K562 (cell line): ENCODE data around the gene ACBD5. TPM values are rescaled to one million over a fixed set of nuclear protein-coding genes. Genes with fewer than 3 reads are reported as not detected.

Experiments used
- ATAC-seq: fragments of 200-7000 bp; cut with Tn5 transposase; 3 replicates; pipeline ENCODE4 v1.9.1; 2020; ENCODE audit warnings: moderate library complexity
- BruUV-seq: library from RNA; stranded (reverse); fragments of 400-500 nt; replicated peaks from 2 replicates; lab custom pipeline; 2021; lab: Mats Ljungman, UMichigan
- CTCF ChIA-PET: fragments of 300-600 bp; formaldehyde crosslinking; extraction: SDS; loops from one replicate; lab custom pipeline; 2021; ENCODE audit warnings: low intra/inter-chr PET ratio; lab: Yijun Ruan, JAX
- POLR2A ChIA-PET: fragments of 300-600, 350-650 bp; sonication (Branson Sonifier 250); formaldehyde crosslinking; extraction: SDS; loops from one replicate; lab custom pipeline; 2021; ENCODE audit warnings: antibody characterized with exemption, inconsistent platforms; lab: Yijun Ruan, JAX
- DNase-seq, 4 experiments: peaks; one replicate each; pipeline versions ENCODE4 v3.0.0 to v3.0.0-alpha.2; 2011 to 2018; ENCODE audit warnings: low spot score in 3 of 4, mixed read lengths in 3 of 4; ENCODE audit errors: extremely low read depth in 1 of 4
- FAIRE-seq: peaks from 2 replicates; lab custom pipeline; 2011; peaks lifted over from hg19 to GRCh38; lab: Jason Lieb, UNC
- H2AFZ ChIP-seq: 2 replicates; pipeline ENCODE4 v1.6.0; 2011; ENCODE audit warnings: low read depth, low read length, control low read depth, inconsistent platforms
- H3K27ac ChIP-seq: fragments of 200-600 bp; 3 replicates; pipeline ENCODE4 v1.8.0; 2011; ENCODE audit warnings: low read depth, mild to moderate bottlenecking, control low read depth, inconsistent platforms, low read length, moderate library complexity, mixed read lengths; ENCODE audit errors: extremely low read depth
- H3K27me3 ChIP-seq, 2 experiments: fragments of 300-600 bp in 1 of 2; 2 replicates in 1 of 2; 3 replicates in 1 of 2; pipeline versions ENCODE4 v1.6.0 to v1.8.0; 2011; ENCODE audit warnings: inconsistent platforms in 2 of 2, low read length in 2 of 2, mild to moderate bottlenecking in 1 of 2, mixed read lengths in 1 of 2, moderate library complexity in 1 of 2; ENCODE audit not compliant: control insufficient read depth in 2 of 2, insufficient read depth in 2 of 2
- H3K36me3 ChIP-seq: fragments of 300-600 bp; 3 replicates; pipeline ENCODE4 v1.8.0; 2011; ENCODE audit warnings: mild to moderate bottlenecking, low read length, inconsistent platforms; ENCODE audit not compliant: control insufficient read depth, insufficient read depth
- H3K4me1 ChIP-seq, 2 experiments: fragments of 200-600 bp in 1 of 2; replicated peaks in 1 of 2; 2 replicates in 1 of 2; 3 replicates in 1 of 2; pipeline versions ENCODE4 v1.5.1 to v1.8.0; 2011; ENCODE audit warnings: inconsistent platforms in 2 of 2, low read length in 2 of 2, mild to moderate bottlenecking in 1 of 2, mixed read lengths in 1 of 2, moderate library complexity in 1 of 2; ENCODE audit not compliant: control insufficient read depth in 2 of 2, insufficient read depth in 2 of 2
- H3K4me2 ChIP-seq: 2 replicates; pipeline ENCODE4 v1.6.1; 2011; ENCODE audit warnings: low read length, control low read depth, inconsistent platforms, mixed read lengths; ENCODE audit not compliant: insufficient read depth
- H3K4me3 ChIP-seq: fragments of 200-600 bp; sonication (generic), shearing (Covaris generic); 2 replicates; pipeline ENCODE4 v1.5.1; 2016; ENCODE audit warnings: control low read depth, inconsistent platforms
- H3K79me2 ChIP-seq: fragments of 200-600 bp; 3 replicates; pipeline ENCODE4 v1.8.0; 2011; ENCODE audit warnings: low read length, inconsistent platforms; ENCODE audit not compliant: control insufficient read depth, insufficient read depth
- H3K9ac ChIP-seq, 2 experiments: 2 replicates each; pipeline versions ENCODE4 v1.6.0 to v1.6.1; 2011; ENCODE audit warnings: low read depth in 2 of 2, low read length in 2 of 2, control low read depth in 1 of 2, inconsistent platforms in 1 of 2, mild to moderate bottlenecking in 1 of 2, mixed read lengths in 1 of 2; ENCODE audit not compliant: insufficient read depth in 1 of 2
- H3K9me1 ChIP-seq: one replicate; pipeline ENCODE4 v1.6.0; 2011; ENCODE audit warnings: inconsistent platforms, mild to moderate bottlenecking, low read length, moderate library complexity; ENCODE audit not compliant: control insufficient read depth, insufficient read depth
- H3K9me3 ChIP-seq: replicated peaks from 2 replicates; pipeline ENCODE4 v1.5.1; 2011; ENCODE audit warnings: low read depth, low read length, inconsistent platforms; ENCODE audit not compliant: control insufficient read depth, insufficient read depth
- H4K20me1 ChIP-seq: replicated peaks from 2 replicates; pipeline ENCODE4 v1.6.1; 2011; ENCODE audit warnings: low read length, inconsistent platforms, mixed read lengths; ENCODE audit not compliant: control insufficient read depth, insufficient read depth
- MTA1 ChIP-seq: fragments of 450-650 bp; IDR thresholded peaks from 2 replicates; pipeline ENCODE4 v1.6.1; 2017; ENCODE audit warnings: borderline replicate concordance
- WGBS: fragments of 100-300 bp; shearing (Covaris generic); methylation state at CpG from one replicate; pipeline ENCODE4 v1.1.6; 2016; ENCODE audit warnings: low coverage, mixed read lengths; ENCODE audit not compliant: insufficient coverage; ENCODE audit errors: missing lambda C conversion rate; 5-methylcytosine and 5-hydroxymethylcytosine counted together
- in situ Hi-C: fragments of 300-500 bp; cut with MboI; formaldehyde crosslinking; loops from 4 replicates; pipeline ENCODE4 v1.15.0; 2018; ENCODE audit warnings: inconsistent platforms, mixed read lengths
- intact Hi-C: fragments of 100-400 bp; cut with micrococcal nuclease; formaldehyde crosslinking; loops from 2 replicates; pipeline ENCODE4 v1.14.2; 2022
- polyA plus RNA-seq, 8 experiments: library from polyadenylated mRNA; depleted of rRNA in 4 of 8; stranded (reverse) in 5 of 8; unstranded in 3 of 8; fragments of >200 nt; fragmentation: Nextera tagmentation in 2 of 8; fragmentation: Illumina TruSeq in 1 of 8; extraction: Ambion mirVana in 2 of 8; extraction: Trizol in 1 of 8; gene quantifications; 2 replicates each; pipeline versions ENCODE4 v1.2.1 to v1.2.3, GENCODE V29; 2011 to 2014; ENCODE audit warnings: inconsistent platforms in 1 of 8, missing spikeins in 1 of 8
- total RNA-seq, 7 experiments: library from RNA; depleted of rRNA in 6 of 7; stranded (reverse); fragments of >200 nt in 6 of 7; fragmentation: Illumina TruSeq in 2 of 7; extraction: Trizol in 2 of 7; gene quantifications; 2 replicates each; pipeline versions ENCODE4 v1.2.1 to v1.2.3, GENCODE V29; 2011 to 2021; ENCODE audit warnings: low replicate concordance in 1 of 7
- TF ChIP-seq, protein P1 (sequence below): fragments of 250-450 bp; sonication (Bioruptor Pico); IDR thresholded peaks from 2 replicates; pipeline ENCODE4 v1.5.0; 2020; ENCODE audit warnings: mild to moderate bottlenecking

ACBD5 gene
- total and polyA plus RNA-seq, 9 of the 15 experiments (the other 6 are each of a cell fraction or from before 2014, with no cell fraction given), result 1.5 to 10.3 (median 7.8) TPM

- no peaks in the 10 kb centered on the region for H4K20me1 ChIP-seq
- ATAC-seq, result no peak
- no peaks in the 10 kb centered on the region for H3K9me1 ChIP-seq
- H3K27me3 ChIP-seq, result no peaks in the 10 kb centered on the region
- TF ChIP-seq MTA1, result no peak
- peaks cover 15% of the 10 kb centered on the region; the same call in 1 of the 3 replicates for H3K36me3 ChIP-seq
- no peaks in the 10 kb centered on the region for H3K79me2 ChIP-seq
- in situ Hi-C loops (no loop called here), intact Hi-C loops (no loop called here)
- no peak overlapping the region for H3K4me3 ChIP-seq
- H3K4me2 ChIP-seq, result no peak overlapping the region
- no peak for FAIRE-seq
- H2AFZ ChIP-seq, result no peak overlapping the region
- WGBS, result 94% methylated on average over 1 of the region's 1 CpG
- H3K27ac ChIP-seq, result no peak overlapping the region
- no TSS peak for BruUV-seq
- no peak for DNase-seq
- H3K4me1 ChIP-seq, result no peaks in the 10 kb centered on the region
- ChIA-PET POLR2A (no interaction called here), CTCF (no interaction called here)
- no peak overlapping the region for H3K9ac ChIP-seq
- no peaks in the 10 kb centered on the region for H3K9me3 ChIP-seq
Measured at GRCh38 chr10:27230022-27230421, 10.6 kb downstream of the ACBD5 start.

DNA sequence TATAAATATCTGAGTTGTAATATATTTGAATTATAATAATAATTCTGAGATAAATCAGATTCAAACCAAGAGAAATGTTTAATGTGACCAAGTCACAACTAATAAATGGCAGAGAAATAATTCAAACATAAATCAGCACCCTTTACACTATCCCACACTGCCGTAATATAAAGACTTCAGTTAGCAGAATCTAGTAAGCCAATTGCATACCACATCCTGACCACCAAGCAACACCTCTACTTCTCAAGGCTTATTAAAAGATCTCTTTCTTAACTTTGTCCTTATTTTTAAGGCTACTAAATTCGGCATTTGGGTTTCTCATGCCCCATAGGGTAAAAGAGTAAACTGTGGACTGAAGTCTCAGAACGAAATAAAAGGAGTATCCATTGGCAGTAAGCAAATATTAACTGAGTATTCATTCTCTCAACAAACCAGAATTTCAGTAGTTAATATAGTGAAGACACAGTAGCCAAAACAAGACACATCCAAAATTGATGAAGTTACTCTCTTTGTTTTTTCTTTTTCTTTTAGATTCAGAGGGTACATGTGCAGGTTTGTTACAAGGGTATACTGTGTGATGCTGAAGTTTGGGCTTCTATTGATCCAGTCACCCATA, 14.8 kb downstream of the ACBD5 start:
- H3K79me2 ChIP-seq, result no peaks in the 10 kb centered on the region
- in situ Hi-C loops (no loop called here), intact Hi-C loops (loop anchor here (2.0 kb wide), 1 partner anchor 59 kb away; no protein-coding TSS in a partner anchor)
- peaks cover 34% of the 10 kb centered on the region; the same call in 2 of the 3 replicates for H3K36me3 ChIP-seq
- WGBS, result 52% methylated on average over 3 of the region's 3 CpGs
- H3K4me1 ChIP-seq, result no peaks in the 10 kb centered on the region
- no peak for DNase-seq
- TF ChIP-seq, protein P1, sequence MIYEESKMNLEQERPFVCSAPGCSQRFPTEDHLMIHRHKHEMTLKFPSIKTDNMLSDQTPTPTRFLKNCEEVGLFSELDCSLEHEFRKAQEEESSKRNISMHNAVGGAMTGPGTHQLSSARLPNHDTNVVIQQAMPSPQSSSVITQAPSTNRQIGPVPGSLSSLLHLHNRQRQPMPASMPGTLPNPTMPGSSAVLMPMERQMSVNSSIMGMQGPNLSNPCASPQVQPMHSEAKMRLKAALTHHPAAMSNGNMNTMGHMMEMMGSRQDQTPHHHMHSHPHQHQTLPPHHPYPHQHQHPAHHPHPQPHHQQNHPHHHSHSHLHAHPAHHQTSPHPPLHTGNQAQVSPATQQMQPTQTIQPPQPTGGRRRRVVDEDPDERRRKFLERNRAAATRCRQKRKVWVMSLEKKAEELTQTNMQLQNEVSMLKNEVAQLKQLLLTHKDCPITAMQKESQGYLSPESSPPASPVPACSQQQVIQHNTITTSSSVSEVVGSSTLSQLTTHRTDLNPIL (CRISPR knock-in tag), result no peak
- FAIRE-seq, result no peak
- no peak overlapping the region for H3K4me2 ChIP-seq
- no peak overlapping the region for H3K4me3 ChIP-seq
- ATAC-seq, result no peak
- no peak overlapping the region for H3K27ac ChIP-seq
- no peaks in the 10 kb centered on the region for H3K27me3 ChIP-seq
- ChIA-PET POLR2A (no interaction called here), CTCF (no interaction called here)
- no peaks in the 10 kb centered on the region for H3K9me3 ChIP-seq
- H3K9me1 ChIP-seq, result no peaks in the 10 kb centered on the region
- no peaks in the 10 kb centered on the region for H4K20me1 ChIP-seq
- BruUV-seq, result no TSS peak
- H3K9ac ChIP-seq, result no peak overlapping the region
- H2AFZ ChIP-seq, result no peak overlapping the region
